SU-DHL-6 (cell line): ENCODE data around the gene ZP4.

ENCODE experiments used
- H2AFZ ChIP-seq: fragments of 200-600 bp; sonication (generic); 2 replicates; pipeline ENCODE4 v1.6.1; 2014; ENCODE audit warnings: low read depth, mild to moderate bottlenecking, moderate library complexity, mixed read lengths, antibody characterized with exemption, low read length; ENCODE audit not compliant: severe bottlenecking
- H3F3A ChIP-seq: fragments of 200-600 bp; shearing (Covaris generic); 2 replicates; pipeline ENCODE4 v1.6.0; 2016; ENCODE audit warnings: antibody characterized with exemption, mild to moderate bottlenecking; ENCODE audit not compliant: insufficient read depth
- H3K27ac ChIP-seq: fragments of 200-600 bp; sonication (generic); 2 replicates; pipeline ENCODE4 v1.5.1; 2016; ENCODE audit warnings: low read depth, mild to moderate bottlenecking, low read length, moderate library complexity, mixed read lengths
- H3K27me3 ChIP-seq: fragments of 200-600 bp; sonication (generic), shearing (Covaris generic); 2 replicates; pipeline ENCODE4 v1.6.0; 2014; ENCODE audit warnings: mild to moderate bottlenecking, low read length
- H3K36me3 ChIP-seq: fragments of 200-600 bp; sonication (generic); 2 replicates; pipeline ENCODE4 v1.6.1; 2014; ENCODE audit warnings: mild to moderate bottlenecking, low read length, mixed read lengths
- H3K4me2 ChIP-seq: fragments of 300-600, 200-600 bp; shearing (Covaris generic), sonication (generic); 2 replicates; pipeline ENCODE4 v1.6.0; 2014; ENCODE audit warnings: low read length, low read depth, mild to moderate bottlenecking; ENCODE audit not compliant: poor library complexity, severe bottlenecking
- H3K4me3 ChIP-seq: fragments of 200-600 bp; sonication (generic); 2 replicates; pipeline ENCODE4 v1.5.1; 2014; ENCODE audit warnings: antibody characterized with exemption, low read length, mild to moderate bottlenecking, mixed read lengths; ENCODE audit not compliant: insufficient read depth, poor library complexity, severe bottlenecking
- H3K79me2 ChIP-seq: fragments of 200-600 bp; sonication (generic); 2 replicates; pipeline ENCODE4 v1.6.1; 2014; ENCODE audit warnings: mild to moderate bottlenecking, low read length, moderate library complexity; ENCODE audit not compliant: insufficient read depth
- H3K9ac ChIP-seq: fragments of 200-600 bp; sonication (generic); 2 replicates; pipeline ENCODE4 v1.7.0; 2014; ENCODE audit warnings: mild to moderate bottlenecking, low read length
- H3K9me2 ChIP-seq: fragments of 200-600 bp; sonication (generic); replicated peaks from 2 replicates; pipeline ENCODE4 v1.6.1; 2014; ENCODE audit warnings: low read length; ENCODE audit not compliant: insufficient read depth
- H3K9me3 ChIP-seq: fragments of 200-600 bp; sonication (generic); 2 replicates; pipeline ENCODE4 v1.6.1; 2014; ENCODE audit warnings: low read length, mixed read lengths; ENCODE audit not compliant: insufficient read depth
- H4K20me1 ChIP-seq: fragments of 200-600 bp; sonication (generic); 2 replicates; pipeline ENCODE4 v1.6.1; 2014; ENCODE audit warnings: low read depth, mild to moderate bottlenecking, antibody characterized with exemption, low read length, moderate library complexity, mixed read lengths
- EZH2phosphoT487 ChIP-seq: fragments of 200-600 bp; sonication (generic), shearing (Covaris generic); conservative IDR thresholded peaks from 2 replicates; pipeline ENCODE4 v1.6.1; 2018; ENCODE audit warnings: mild to moderate bottlenecking, antibody characterized with exemption, low read length, moderate library complexity, mixed read lengths
- TF ChIP-seq, protein P1 (sequence below): fragments of 200-600 bp; sonication (generic); IDR thresholded peaks from one replicate; pipeline ENCODE4 v1.5.1; 2017; ENCODE audit warnings: antibody characterized with exemption, mild to moderate bottlenecking, low read length, moderate library complexity; ENCODE audit not compliant: insufficient read depth, poor library complexity, severe bottlenecking

The ZP4 gene

GRCh38 chr1:237878406-237878805 is 12.3 kb downstream of the ZP4 start:
- H4K20me1 ChIP-seq: no peaks in the 10 kb centered on the region
- no peak overlapping the region for H3K4me3 ChIP-seq

DNA sequence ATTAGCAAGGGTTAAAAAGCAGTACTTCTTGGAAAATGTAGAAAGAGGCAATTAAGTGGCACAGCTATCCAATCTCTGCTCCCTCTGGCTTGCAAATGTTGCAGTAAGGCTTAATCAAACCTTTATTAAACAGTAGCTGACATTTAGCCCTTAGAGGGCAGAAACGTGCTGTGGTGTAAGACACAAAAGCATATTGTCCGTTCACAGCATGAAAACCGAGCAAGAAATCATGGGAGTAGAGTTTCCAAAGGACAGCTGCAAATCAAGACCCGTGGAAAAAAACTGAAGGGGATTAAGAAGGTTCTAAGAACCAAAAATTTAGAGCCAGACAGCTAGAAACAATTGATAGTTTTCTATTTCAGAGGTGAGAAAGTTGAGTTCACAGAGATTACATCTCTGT is 13.1 kb downstream of the ZP4 start:
- no peak overlapping the region for H3K27ac ChIP-seq
- H3K9me2 ChIP-seq: no peaks in the 10 kb centered on the region
- H3F3A ChIP-seq: no peaks in the 10 kb centered on the region
- no peaks in the 10 kb centered on the region for H3K36me3 ChIP-seq
- no peaks in the 10 kb centered on the region for H3K79me2 ChIP-seq
- H3K9ac ChIP-seq: no peak overlapping the region
- H3K4me3 ChIP-seq: no peak overlapping the region
- H4K20me1 ChIP-seq: no peaks in the 10 kb centered on the region
- H2AFZ ChIP-seq: no peak overlapping the region
- no peak overlapping the region for H3K4me2 ChIP-seq
- no peaks in the 10 kb centered on the region for H3K9me3 ChIP-seq
- TF ChIP-seq, protein P1, sequence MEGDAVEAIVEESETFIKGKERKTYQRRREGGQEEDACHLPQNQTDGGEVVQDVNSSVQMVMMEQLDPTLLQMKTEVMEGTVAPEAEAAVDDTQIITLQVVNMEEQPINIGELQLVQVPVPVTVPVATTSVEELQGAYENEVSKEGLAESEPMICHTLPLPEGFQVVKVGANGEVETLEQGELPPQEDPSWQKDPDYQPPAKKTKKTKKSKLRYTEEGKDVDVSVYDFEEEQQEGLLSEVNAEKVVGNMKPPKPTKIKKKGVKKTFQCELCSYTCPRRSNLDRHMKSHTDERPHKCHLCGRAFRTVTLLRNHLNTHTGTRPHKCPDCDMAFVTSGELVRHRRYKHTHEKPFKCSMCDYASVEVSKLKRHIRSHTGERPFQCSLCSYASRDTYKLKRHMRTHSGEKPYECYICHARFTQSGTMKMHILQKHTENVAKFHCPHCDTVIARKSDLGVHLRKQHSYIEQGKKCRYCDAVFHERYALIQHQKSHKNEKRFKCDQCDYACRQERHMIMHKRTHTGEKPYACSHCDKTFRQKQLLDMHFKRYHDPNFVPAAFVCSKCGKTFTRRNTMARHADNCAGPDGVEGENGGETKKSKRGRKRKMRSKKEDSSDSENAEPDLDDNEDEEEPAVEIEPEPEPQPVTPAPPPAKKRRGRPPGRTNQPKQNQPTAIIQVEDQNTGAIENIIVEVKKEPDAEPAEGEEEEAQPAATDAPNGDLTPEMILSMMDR: no peak
- no peak for TF ChIP-seq EZH2phosphoT487
- no peaks in the 10 kb centered on the region; the same call in 1 of the 2 replicates for H3K27me3 ChIP-seq

More at GRCh38 chr1:237878406-237878805, 12.3 kb downstream of the ZP4 start:
- Histone ChIP-seq H3K27ac (no peak overlapping the region), H3K27me3 (no peaks in the 10 kb centered on the region; the same call in 1 of the 2 replicates), H3K36me3 (no peaks in the 10 kb centered on the region), H3K9ac (no peak overlapping the region), H3K79me2 (no peaks in the 10 kb centered on the region), H3K4me2 (no peak overlapping the region), H2AFZ (no peak overlapping the region), H3K9me2 (no peaks in the 10 kb centered on the region), H3F3A (no peaks in the 10 kb centered on the region), H3K9me3 (no peaks in the 10 kb centered on the region)
- TF ChIP-seq, protein P1: no peak
- no peak for TF ChIP-seq EZH2phosphoT487

- Histone ChIP-seq H3K79me2 (no peaks in the 10 kb centered on the region), H3F3A (no peaks in the 10 kb centered on the region), H3K4me3 (no peak overlapping the region), H3K27ac (no peak overlapping the region), H3K4me2 (no peak overlapping the region), H4K20me1 (no peaks in the 10 kb centered on the region), H3K9ac (no peak overlapping the region), H3K9me3 (no peaks in the 10 kb centered on the region), H3K36me3 (no peaks in the 10 kb centered on the region), H2AFZ (no peak overlapping the region), H3K27me3 (no peaks in the 10 kb centered on the region), H3K9me2 (no peaks in the 10 kb centered on the region)
- no peak for TF ChIP-seq EZH2phosphoT487
- TF ChIP-seq, protein P1: no peak
Observed at GRCh38 chr1:237875291-237875690, 15.4 kb downstream of the ZP4 start.
